HG02981 (cell line): ENCODE data around the gene LGI4.
"Not testable (repeated sequence)": the region's sequence is repeated elsewhere in the genome, so short reads cannot be mapped to it uniquely, and the experiment has no call there.

Experiments used
- ATAC-seq: cut with Tn5 transposase; IDR thresholded peaks from one replicate; pipeline ENCODE4 v1.9.1; 2021; ENCODE audit warnings: mild to moderate bottlenecking, moderate library complexity; ENCODE audit not compliant: unreplicated experiment

The LGI4 gene

GRCh38 chr19:35161434-35161743 lies 26.5 kb upstream of the LGI4 start:
- ATAC-seq: no peak

DNA sequence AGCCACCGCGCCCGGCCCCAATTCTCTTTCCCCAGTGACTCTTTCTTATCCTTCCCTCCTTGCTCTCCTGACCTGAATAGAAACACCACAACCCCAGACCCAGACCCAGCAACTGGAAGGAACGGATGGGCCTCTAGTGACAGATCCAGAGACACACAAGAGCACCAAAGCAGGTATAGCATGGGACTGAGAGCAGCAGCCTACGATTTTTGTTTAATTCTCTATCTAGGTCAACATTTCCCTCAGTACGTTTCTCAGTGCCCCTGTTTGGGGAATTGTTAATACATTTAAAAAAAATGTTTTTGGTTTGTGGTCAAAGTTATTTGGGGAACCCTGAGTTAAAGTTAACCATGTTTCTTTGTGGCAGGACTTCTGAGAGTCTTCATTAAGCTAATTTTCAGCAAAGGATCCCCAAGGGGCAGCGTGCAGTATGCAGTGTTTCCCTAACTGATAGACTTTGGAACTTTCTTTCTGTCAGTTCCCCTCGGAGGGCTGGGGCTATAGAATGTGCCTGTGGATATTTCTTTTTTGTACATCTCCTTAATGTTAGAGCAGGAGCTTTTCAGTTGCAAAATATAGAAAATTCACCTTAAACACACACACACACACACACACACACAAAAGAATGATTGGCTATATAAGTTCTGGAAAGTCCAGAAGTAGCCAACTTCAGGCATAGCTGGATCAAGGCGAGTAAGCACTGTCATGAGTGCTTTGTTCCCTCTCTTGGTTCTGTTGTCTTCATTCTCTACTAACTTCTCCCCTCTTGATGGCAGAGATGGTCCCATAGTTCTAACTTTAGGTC lies 26.0 kb upstream of the LGI4 start:
- ATAC-seq: no peak

- ATAC-seq: no peak
Observed at GRCh38 chr19:35159606-35160005, 24.7 kb upstream of the LGI4 start.

- ATAC-seq: no peak
Observed at GRCh38 chr19:35157431-35157830, 22.6 kb upstream of the LGI4 start.

DNA sequence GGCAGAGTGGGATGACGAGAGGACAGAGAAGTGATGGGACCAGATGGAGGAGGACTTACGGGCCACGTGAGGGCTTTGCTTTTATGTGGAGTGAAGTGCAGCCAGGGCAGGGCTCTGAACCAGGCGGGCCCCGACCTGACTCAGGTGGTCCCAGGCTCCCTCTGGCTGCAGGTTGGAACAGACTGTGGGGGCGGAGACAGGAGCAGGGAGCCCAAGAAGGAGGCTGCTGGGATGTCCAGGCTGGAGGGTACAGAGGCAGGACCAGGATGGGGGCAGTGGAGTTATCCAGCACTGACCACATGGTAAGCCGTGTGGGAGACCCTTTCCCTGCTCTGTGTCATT lies 21.8 kb upstream of the LGI4 start:
- ATAC-seq: no peak

DNA sequence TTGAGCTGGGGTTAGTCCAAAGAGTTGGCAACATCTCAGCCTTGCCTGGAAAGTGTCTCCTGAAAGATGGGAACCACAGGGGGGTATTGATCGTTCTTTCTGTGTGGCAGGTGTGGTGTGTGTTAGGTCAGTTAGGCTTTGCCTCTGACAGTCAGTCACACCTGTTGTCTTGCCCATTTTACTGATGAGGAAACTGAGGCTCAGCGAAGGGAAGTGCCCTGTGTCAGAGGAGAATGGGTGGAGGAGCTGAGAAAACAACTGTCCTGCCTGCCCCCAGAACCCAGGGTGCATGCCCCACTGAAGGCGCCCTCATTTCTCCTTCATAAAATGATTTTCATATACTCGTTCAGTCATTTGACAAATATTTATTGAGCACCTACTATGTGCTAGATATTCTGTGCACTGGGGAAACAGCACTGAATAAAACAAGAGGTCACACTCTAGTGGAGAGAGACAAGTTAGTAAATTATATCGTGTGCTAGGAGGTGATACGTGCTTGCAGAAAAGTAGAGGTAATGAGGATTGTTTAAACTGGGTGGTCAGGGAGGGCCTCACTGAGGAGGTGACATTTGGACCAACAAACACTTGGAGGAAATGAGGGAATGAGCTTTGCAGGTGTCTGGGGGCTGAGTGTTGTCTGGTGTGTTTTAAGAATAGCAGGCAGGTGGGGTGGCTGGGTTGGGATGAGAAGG lies 21.3 kb upstream of the LGI4 start:
- no peak for ATAC-seq

- no peak for ATAC-seq
Observed at GRCh38 chr19:35155441-35155840, 20.6 kb upstream of the LGI4 start.

- ATAC-seq: no peak
Observed at GRCh38 chr19:35154525-35155406, 19.9 kb upstream of the LGI4 start, which contains the start of gene FXYD5. Gene FXYD5, plus strand, starts transcription at chr19:35154735. Its CDS starts 816 bp downstream, at chr19:35155551.

- ATAC-seq: no peak
Observed at GRCh38 chr19:35153701-35154524, 19.1 kb upstream of the LGI4 start.

GRCh38 chr19:35153129-35153522 lies 18.3 kb upstream of the LGI4 start:
- ATAC-seq: not testable (repeated sequence)

DNA sequence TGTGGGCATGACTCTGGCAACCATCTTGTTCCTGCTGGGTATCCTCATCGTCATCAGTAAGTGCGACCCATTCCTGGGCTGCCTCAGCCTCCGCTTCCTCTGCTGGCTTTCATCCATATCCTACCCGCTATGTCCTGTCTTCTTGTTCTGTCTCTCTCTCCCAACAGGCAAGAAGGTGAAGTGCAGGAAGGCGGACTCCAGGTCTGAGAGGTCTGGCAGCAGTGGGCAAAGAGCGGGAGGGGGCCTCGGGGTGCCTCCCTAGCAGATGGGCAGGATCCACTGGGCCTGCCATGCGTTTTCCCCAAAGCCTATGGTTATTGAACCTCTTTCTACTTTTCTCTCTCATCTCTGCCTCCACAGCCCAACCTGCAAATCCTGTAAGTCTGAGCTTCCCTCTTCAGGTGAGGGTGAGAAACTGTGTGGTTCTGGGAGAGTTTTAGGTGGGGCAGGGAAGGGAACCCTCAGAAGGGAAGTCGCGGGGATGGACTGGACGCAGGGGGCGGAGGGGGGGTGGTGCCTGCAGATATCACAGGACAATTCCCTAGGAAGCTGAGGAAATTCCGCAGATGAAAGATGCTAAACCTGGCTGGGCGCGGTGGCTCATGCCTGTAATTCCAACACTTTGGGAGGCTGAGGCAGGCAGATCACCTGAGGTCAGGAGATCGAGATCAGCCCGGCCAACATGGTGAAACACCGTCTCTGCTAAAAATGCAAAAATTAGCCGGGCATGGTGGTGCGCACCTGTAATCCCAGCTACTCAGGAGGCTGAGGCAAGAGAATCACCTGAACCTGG lies 16.6 kb upstream of the LGI4 start:
- no peak for ATAC-seq

- no peak for ATAC-seq
Observed at GRCh38 chr19:35150445-35150844, 15.6 kb upstream of the LGI4 start.

GRCh38 chr19:35149463-35149862 lies 14.6 kb upstream of the LGI4 start:
- no peak for ATAC-seq

- no peak for ATAC-seq
Observed at GRCh38 chr19:35146746-35147459, 12.0 kb upstream of the LGI4 start.

GRCh38 chr19:35144600-35145436 lies 10.0 kb upstream of the LGI4 start:
- ATAC-seq: no peak

GRCh38 chr19:35144259-35144599 lies 9.4 kb upstream of the LGI4 start:
- ATAC-seq: no peak

GRCh38 chr19:35143818-35144217 lies 9.0 kb upstream of the LGI4 start:
- ATAC-seq: no peak

- no peak for ATAC-seq
Observed at GRCh38 chr19:35143231-35143715, 8.4 kb upstream of the LGI4 start, which contains the start of gene FXYD7. Gene FXYD7, plus strand, starts transcription at chr19:35143255. Its CDS starts 79 bp downstream, at chr19:35143334.
